Mucosa of descending colon (tissue), 3 donors: ENCODE data around the gene FLT1. TPM values are rescaled to one million over a fixed set of nuclear protein-coding genes. Genes with fewer than 3 reads are reported as not detected.

Source experiments
- ATAC-seq: fragments of 200-7000 bp; cut with Tn5 transposase; one replicate; pipeline ENCODE4 v1.9.1; 2020; ENCODE audit warnings: mild to moderate bottlenecking, moderate library complexity
- DNase-seq, 3 donors: peaks; one replicate each; pipeline ENCODE4 v3.0.0-alpha.2; 2020
- H3K36me3 ChIP-seq: fragments of 200-600 bp; one replicate; pipeline ENCODE4 v1.8.0; 2021; ENCODE audit warnings: low read depth, mild to moderate bottlenecking
- H3K4me1 ChIP-seq: fragments of 200-600 bp; one replicate; pipeline ENCODE4 v1.8.0; 2021; ENCODE audit warnings: low read depth, mild to moderate bottlenecking
- H3K4me3 ChIP-seq: fragments of 200-600 bp; one replicate; pipeline ENCODE4 v1.8.0; 2021; ENCODE audit warnings: mild to moderate bottlenecking
- H3K9me3 ChIP-seq: fragments of 200-600 bp; one replicate; pipeline ENCODE4 v1.8.0; 2021; ENCODE audit warnings: mild to moderate bottlenecking
- CTCF ChIP-seq: fragments of 200-600 bp; IDR thresholded peaks from one replicate; pipeline ENCODE4 v1.8.0; 2022; ENCODE audit warnings: antibody characterized with exemption, mild to moderate bottlenecking
- intact Hi-C, 2 donors: fragments of 100-400 bp; cut with DNase I in 1 of 2; cut with micrococcal nuclease in 1 of 2; formaldehyde crosslinking; loops; one replicate each; pipeline versions ENCODE4 v1.11.0 to v1.11.1; 2022; cut with DNase I, micrococcal nuclease
- total RNA-seq, 3 donors: library from RNA; stranded (reverse); fragmentation: NEBNext Ultra II Directional in 2 of 3; extraction: Animal tissue kit (Norgen Biotek cat#: 25700) in 2 of 3; gene quantifications; one replicate each; pipeline versions ENCODE4 v1.2.1 to v1.2.4, GENCODE V29; 2021 to 2023
- donor health status: DM: no; HTN: no; CAD: no; lungs with moderate emphysema.
- donor health status: DM: no; HTN: no; CAD: no.
- donor health status: DM: no; HTN: yes; CAD: no.

The FLT1 gene
- total RNA-seq, 3 donors from 2014 or later, result 3.8 to 9.2 (median 4.0) TPM

GRCh38 chr13:28413999-28414398 lies 80.9 kb downstream of the FLT1 start:
- no peaks in the 10 kb centered on the region for H3K9me3 ChIP-seq
- no peaks in the 10 kb centered on the region for H3K36me3 ChIP-seq
- intact Hi-C loops, result no loop called here
- DNase-seq (no peak), ATAC-seq (no peak)
- no peaks in the 10 kb centered on the region for H3K4me1 ChIP-seq
- H3K4me3 ChIP-seq, result no peak overlapping the region
- no peak for TF ChIP-seq CTCF

GRCh38 chr13:28412981-28413380 lies 81.9 kb downstream of the FLT1 start:
- H3K36me3 ChIP-seq, result no peaks in the 10 kb centered on the region
- H3K9me3 ChIP-seq, result no peaks in the 10 kb centered on the region
- DNase-seq, result no peak
- no peak for ATAC-seq
- TF ChIP-seq CTCF, result no peak
- no peak overlapping the region for H3K4me3 ChIP-seq
- no peaks in the 10 kb centered on the region for H3K4me1 ChIP-seq
- intact Hi-C loops, result no loop called here

DNA sequence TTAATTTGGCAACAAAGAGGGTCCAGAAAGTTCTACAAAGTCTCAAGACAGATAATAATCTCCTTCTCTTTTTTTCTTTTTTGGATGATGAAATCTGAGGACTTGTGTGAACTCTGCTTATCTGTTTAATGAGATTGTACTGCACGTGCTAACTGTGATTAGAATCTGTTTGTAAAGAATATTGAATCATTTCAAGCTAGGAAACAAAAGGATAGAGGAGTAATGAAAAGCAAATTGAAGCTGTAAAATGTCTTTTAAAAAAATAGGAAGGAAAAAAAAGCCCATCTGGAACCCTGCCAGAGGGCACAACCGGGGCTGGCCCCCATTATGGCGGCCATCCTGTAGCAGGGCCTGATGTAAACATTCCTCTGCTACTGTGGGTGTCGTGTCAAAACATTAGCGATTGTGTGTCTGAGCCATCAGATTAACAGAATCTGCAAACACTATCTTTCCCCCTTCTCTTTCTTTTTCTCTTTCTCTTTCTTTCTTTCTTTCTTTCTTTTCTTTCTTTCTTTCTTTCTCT lies 83.0 kb downstream of the FLT1 start:
- Histone ChIP-seq H3K36me3 (no peaks in the 10 kb centered on the region), H3K4me3 (no peak overlapping the region), H3K4me1 (no peaks in the 10 kb centered on the region), H3K9me3 (no peaks in the 10 kb centered on the region)
- intact Hi-C loops, result no loop called here
- DNase-seq (no peak), ATAC-seq (no peak)
- no peak for TF ChIP-seq CTCF

- no peak for TF ChIP-seq CTCF
- no peak for DNase-seq
- H3K4me3 ChIP-seq, result no peak overlapping the region
- H3K9me3 ChIP-seq, result no peaks in the 10 kb centered on the region
- no peaks in the 10 kb centered on the region for H3K4me1 ChIP-seq
- intact Hi-C loops, result no loop called here
- no peak for ATAC-seq
- H3K36me3 ChIP-seq, result no peaks in the 10 kb centered on the region
Observed at GRCh38 chr13:28410096-28410495, 84.8 kb downstream of the FLT1 start.

DNA sequence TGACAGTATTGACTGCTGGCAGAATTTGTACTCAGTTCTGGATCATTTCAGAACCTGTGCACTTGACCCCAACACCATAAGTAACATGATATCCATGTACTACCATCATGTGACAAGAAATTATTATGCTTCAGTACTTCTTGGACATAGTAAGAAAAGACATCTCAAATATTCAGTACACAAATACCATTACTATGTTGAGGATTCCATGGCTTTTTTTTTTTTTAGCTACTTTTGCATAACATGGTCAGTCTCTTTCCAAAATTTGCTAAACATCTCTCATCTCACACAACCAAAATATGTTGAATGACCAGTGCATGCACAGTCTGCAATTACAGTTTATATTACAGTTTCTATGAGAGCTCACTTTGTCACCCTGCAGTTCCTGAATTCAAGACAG lies 85.3 kb downstream of the FLT1 start:
- Histone ChIP-seq H3K9me3 (no peaks in the 10 kb centered on the region), H3K4me3 (no peak overlapping the region), H3K4me1 (no peaks in the 10 kb centered on the region), H3K36me3 (no peaks in the 10 kb centered on the region)
- intact Hi-C loops, result no loop called here
- DNase-seq, result no peak
- TF ChIP-seq CTCF, result no peak
- ATAC-seq, result no peak

GRCh38 chr13:28408863-28409262 lies 86.1 kb downstream of the FLT1 start:
- no peak for ATAC-seq

More at GRCh38 chr13:28408863-28409262, 86.1 kb downstream of the FLT1 start:
- intact Hi-C loops, result no loop called here
- TF ChIP-seq CTCF, result no peak
- H3K4me3 ChIP-seq, result no peak overlapping the region
- no peaks in the 10 kb centered on the region for H3K9me3 ChIP-seq
- no peaks in the 10 kb centered on the region for H3K4me1 ChIP-seq
- no peaks in the 10 kb centered on the region for H3K36me3 ChIP-seq
- DNase-seq, result no peak
